ENCODE measurements around the gene TNFAIP8L3. TPM values are rescaled to one million over a fixed set of nuclear protein-coding genes. Genes with fewer than 3 reads are reported as not detected.

Gene TNFAIP8L3
- total and polyA plus RNA-seq, 4 donors: 0.44 to 4.9 (median 1.3) TPM

DNA sequence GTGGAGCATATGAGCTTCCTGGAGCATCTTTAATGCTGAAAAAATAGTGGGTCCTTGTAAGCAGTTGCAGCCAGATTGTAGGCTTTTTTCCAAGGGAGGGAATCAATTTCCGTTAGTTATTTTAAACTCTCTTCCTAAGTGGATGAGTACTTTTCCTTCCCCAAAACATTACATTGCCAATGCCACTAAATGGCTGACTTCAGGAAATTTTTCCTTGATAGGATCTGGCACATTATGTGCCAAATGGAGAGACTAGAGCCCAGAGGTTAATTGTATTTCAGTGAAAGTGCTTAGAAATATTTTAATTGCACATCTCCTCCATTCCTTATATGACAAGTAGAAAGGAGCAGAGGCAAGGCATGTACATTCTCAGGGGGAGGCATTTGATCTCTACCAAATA lies 83.5 kb downstream of the TNFAIP8L3 start:
- Histone ChIP-seq H3K4me3 (ENCODE audit: low read depth in 1 of 3, low read length in 3 of 3) (no peak overlapping the region), H3K9ac (ENCODE audit: low read depth in 1 of 2, low read length in 2 of 2) (no peak overlapping the region), H3K27me3 (ENCODE audit: control insufficient read depth in 4 of 4, insufficient read depth in 4 of 4, low read length in 3 of 4) (no peaks in the 10 kb centered on the region), H3K4me1 (ENCODE audit: control insufficient read depth in 4 of 4, insufficient read depth in 4 of 4, low read length in 3 of 4) (no peaks in the 10 kb centered on the region), H3K27ac (ENCODE audit: low read depth in 1 of 2, low read length in 2 of 2) (no peak overlapping the region), H3K36me3 (ENCODE audit: control insufficient read depth in 4 of 4, insufficient read depth in 3 of 4, low read depth in 1 of 4, low read length in 3 of 4) (peaks cover 0 to 5% (median 0%) of the 10 kb centered on the region in 4 donors), H3K9me3 (ENCODE audit: control insufficient read depth in 4 of 4, low read length in 3 of 4) (no peaks in the 10 kb centered on the region)
- DNase-seq (ENCODE audit: low spot score): no peak
- TF ChIP-seq, protein P1, sequence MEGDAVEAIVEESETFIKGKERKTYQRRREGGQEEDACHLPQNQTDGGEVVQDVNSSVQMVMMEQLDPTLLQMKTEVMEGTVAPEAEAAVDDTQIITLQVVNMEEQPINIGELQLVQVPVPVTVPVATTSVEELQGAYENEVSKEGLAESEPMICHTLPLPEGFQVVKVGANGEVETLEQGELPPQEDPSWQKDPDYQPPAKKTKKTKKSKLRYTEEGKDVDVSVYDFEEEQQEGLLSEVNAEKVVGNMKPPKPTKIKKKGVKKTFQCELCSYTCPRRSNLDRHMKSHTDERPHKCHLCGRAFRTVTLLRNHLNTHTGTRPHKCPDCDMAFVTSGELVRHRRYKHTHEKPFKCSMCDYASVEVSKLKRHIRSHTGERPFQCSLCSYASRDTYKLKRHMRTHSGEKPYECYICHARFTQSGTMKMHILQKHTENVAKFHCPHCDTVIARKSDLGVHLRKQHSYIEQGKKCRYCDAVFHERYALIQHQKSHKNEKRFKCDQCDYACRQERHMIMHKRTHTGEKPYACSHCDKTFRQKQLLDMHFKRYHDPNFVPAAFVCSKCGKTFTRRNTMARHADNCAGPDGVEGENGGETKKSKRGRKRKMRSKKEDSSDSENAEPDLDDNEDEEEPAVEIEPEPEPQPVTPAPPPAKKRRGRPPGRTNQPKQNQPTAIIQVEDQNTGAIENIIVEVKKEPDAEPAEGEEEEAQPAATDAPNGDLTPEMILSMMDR (IDR thresholded peaks at IDR 0.05; ENCODE audit: low read depth, low read length, missing input control): no peak
- TF ChIP-seq JUND (IDR thresholded peaks at IDR 0.05) (no peak), NR2F2 (IDR thresholded peaks at IDR 0.05) (no peak), HNF4A (conservative IDR thresholded peaks at IDR 0.05) (no peak), FOXA1 (IDR thresholded peaks at IDR 0.05) (no peak), HNF4G (IDR thresholded peaks at IDR 0.05) (no peak), TAF1 (conservative IDR thresholded peaks at IDR 0.05) (no peak), EGR1 (IDR thresholded peaks at IDR 0.05; ENCODE audit: low read depth in 2 of 2) (no peak)
- WGBS: 79% methylated on average over 1 of the region's 1 CpG

DNA sequence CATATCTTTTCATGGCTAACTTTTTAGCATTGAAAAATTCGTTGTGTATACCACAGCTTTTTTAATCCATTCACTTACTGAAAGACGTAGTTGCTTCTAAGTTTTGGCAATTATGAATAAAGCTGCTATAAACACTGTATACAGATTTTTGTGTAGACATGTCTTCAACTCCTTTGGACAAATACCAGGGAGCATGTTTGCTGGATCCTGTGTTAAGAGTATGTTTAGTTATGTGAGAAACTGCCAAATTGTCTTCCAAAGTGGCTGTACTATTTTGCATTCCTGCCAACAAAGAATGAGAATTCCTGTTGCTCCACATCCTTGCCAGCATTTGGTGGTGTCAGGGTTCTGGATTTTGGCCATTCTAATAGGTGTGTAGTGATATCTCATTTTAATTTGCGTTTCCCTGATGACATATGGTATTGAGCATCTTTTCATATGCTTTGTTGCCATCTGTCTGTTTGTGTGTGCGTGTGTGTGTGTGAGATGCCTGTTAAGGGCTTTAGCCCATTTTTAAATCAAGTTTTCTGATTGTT lies 87.5 kb downstream of the TNFAIP8L3 start:
- H3K27me3 ChIP-seq (ENCODE audit: control insufficient read depth in 4 of 4, insufficient read depth in 4 of 4, low read length in 3 of 4): no peaks in the 10 kb centered on the region

More for the DNA sequence above, 87.5 kb downstream of the TNFAIP8L3 start:
- Histone ChIP-seq H3K4me3 (ENCODE audit: low read depth in 1 of 3, low read length in 3 of 3) (no peak overlapping the region), H3K27ac (ENCODE audit: low read depth in 1 of 2, low read length in 2 of 2) (no peak overlapping the region), H3K9ac (ENCODE audit: low read depth in 1 of 2, low read length in 2 of 2) (no peak overlapping the region), H3K4me1 (ENCODE audit: control insufficient read depth in 4 of 4, insufficient read depth in 4 of 4, low read length in 3 of 4) (no peaks in the 10 kb centered on the region), H3K9me3 (ENCODE audit: control insufficient read depth in 4 of 4, low read length in 3 of 4) (no peaks in the 10 kb centered on the region), H3K36me3 (ENCODE audit: control insufficient read depth in 4 of 4, insufficient read depth in 3 of 4, low read depth in 1 of 4, low read length in 3 of 4) (peaks cover 0 to 10% (median 1%) of the 10 kb centered on the region in 4 donors)
- WGBS: 96% methylated on average over 4 of the region's 4 CpGs
- no peak for DNase-seq (ENCODE audit: low spot score)
- TF ChIP-seq RXRA (IDR thresholded peaks at IDR 0.05): no peak
- TF ChIP-seq HNF4A (conservative IDR thresholded peaks at IDR 0.05): no peak
- no peak for TF ChIP-seq EGR1 (IDR thresholded peaks at IDR 0.05; ENCODE audit: low read depth in 2 of 2)
- no peak for TF ChIP-seq JUND (IDR thresholded peaks at IDR 0.05)
- TF ChIP-seq, protein P2, sequence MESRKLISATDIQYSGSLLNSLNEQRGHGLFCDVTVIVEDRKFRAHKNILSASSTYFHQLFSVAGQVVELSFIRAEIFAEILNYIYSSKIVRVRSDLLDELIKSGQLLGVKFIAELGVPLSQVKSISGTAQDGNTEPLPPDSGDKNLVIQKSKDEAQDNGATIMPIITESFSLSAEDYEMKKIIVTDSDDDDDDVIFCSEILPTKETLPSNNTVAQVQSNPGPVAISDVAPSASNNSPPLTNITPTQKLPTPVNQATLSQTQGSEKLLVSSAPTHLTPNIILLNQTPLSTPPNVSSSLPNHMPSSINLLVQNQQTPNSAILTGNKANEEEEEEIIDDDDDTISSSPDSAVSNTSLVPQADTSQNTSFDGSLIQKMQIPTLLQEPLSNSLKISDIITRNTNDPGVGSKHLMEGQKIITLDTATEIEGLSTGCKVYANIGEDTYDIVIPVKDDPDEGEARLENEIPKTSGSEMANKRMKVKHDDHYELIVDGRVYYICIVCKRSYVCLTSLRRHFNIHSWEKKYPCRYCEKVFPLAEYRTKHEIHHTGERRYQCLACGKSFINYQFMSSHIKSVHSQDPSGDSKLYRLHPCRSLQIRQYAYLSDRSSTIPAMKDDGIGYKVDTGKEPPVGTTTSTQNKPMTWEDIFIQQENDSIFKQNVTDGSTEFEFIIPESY (IDR thresholded peaks at IDR 0.05): no peak
- no peak for TF ChIP-seq FOXA1 (IDR thresholded peaks at IDR 0.05)
- no peak for TF ChIP-seq NR2F2 (IDR thresholded peaks at IDR 0.05)
- TF ChIP-seq FOXA2 (IDR thresholded peaks at IDR 0.05): no peak
- TF ChIP-seq, protein P3, sequence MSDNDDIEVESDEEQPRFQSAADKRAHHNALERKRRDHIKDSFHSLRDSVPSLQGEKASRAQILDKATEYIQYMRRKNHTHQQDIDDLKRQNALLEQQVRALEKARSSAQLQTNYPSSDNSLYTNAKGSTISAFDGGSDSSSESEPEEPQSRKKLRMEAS (IDR thresholded peaks at IDR 0.05): no peak
- TF ChIP-seq YY1 (IDR thresholded peaks at IDR 0.05): no peak
- no peak for TF ChIP-seq RAD21 (IDR thresholded peaks at IDR 0.05)
- TF ChIP-seq, protein P4, sequence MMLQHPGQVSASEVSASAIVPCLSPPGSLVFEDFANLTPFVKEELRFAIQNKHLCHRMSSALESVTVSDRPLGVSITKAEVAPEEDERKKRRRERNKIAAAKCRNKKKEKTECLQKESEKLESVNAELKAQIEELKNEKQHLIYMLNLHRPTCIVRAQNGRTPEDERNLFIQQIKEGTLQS (IDR thresholded peaks at IDR 0.05): no peak

Other genes starting within 250 kb of the TNFAIP8L3 start
- 10 to 100 TPM in 1 of 2 donors, 1 to 10 TPM in 1; 7.3 to 10.2 TPM for gene AP4E1, start 186.2 kb downstream of the TNFAIP8L3 start, total RNA-seq
- 1 to 10 TPM; 1.3 to 1.8 TPM for gene AP4E1, start 186.2 kb downstream of the TNFAIP8L3 start, polyA plus RNA-seq
- gene CYP19A1, start 243.7 kb upstream of the TNFAIP8L3 start, total RNA-seq: 100 to 1,000 TPM in 1 of 2 donors, under 1 TPM in 1; 0.50 to 124 TPM
- under 1 TPM in 1 of 2 donors, not detected in 1; 0.03 TPM for gene CYP19A1, start 243.7 kb upstream of the TNFAIP8L3 start, polyA plus RNA-seq
- 1 to 10 TPM in 1 of 2 donors, under 1 TPM in 1; 0.50 to 1.4 TPM for gene GLDN, start 246.7 kb upstream of the TNFAIP8L3 start, total RNA-seq
- under 1 TPM; 0.15 to 0.16 TPM for gene GLDN, start 246.7 kb upstream of the TNFAIP8L3 start, polyA plus RNA-seq

Measured in liver (tissue), 9 donors.